ENCODE measurements around the gene ASAH2.

The ASAH2 gene

GRCh38 chr10:50221470-50221869, 29.8 kb downstream of the ASAH2 start:
- no peak for TF ChIP-seq CTCF (IDR thresholded peaks at IDR 0.05; ENCODE audit: low read depth, low read length, missing control alignments)
- no peak for DNase-seq (ENCODE audit: low read depth)
- H3K4me3 ChIP-seq (ENCODE audit: low read depth, low read length), result no peak overlapping the region

DNA sequence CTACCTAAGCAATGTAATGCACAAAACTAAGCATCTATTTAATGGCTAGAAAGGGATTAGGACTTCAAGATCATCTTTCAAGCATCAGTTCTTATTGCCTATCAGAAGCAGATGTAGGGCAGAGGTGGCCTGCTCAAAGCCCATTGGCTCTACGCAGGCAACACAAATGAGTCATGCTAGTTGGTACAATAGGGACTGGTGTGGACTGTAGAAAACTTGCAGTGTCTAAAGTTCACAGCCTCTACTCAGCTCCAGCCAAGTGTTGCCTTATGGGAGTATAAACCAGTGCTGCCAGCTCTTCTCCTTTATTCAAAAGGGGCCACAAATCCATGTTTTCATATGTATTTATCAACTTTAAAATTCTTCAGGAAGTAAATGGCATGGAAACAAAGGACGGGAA, 31.7 kb downstream of the ASAH2 start:
- H3K4me3 ChIP-seq (ENCODE audit: low read depth, low read length), result no peak overlapping the region
- no peak for TF ChIP-seq CTCF (IDR thresholded peaks at IDR 0.05; ENCODE audit: low read depth, low read length, missing control alignments)
- no peak for DNase-seq (ENCODE audit: low read depth)

GRCh38 chr10:50219200-50219599, 32.1 kb downstream of the ASAH2 start:
- H3K4me3 ChIP-seq (ENCODE audit: low read depth, low read length), result no peak overlapping the region
- no peak for DNase-seq (ENCODE audit: low read depth)
- no peak for TF ChIP-seq CTCF (IDR thresholded peaks at IDR 0.05; ENCODE audit: low read depth, low read length, missing control alignments)

- no peak overlapping the region for H3K4me3 ChIP-seq (ENCODE audit: low read depth, low read length)
- TF ChIP-seq CTCF (IDR thresholded peaks at IDR 0.05; ENCODE audit: low read depth, low read length, missing control alignments), result no peak
- DNase-seq (ENCODE audit: low read depth), result no peak
These were observed 34.4 kb downstream of the ASAH2 start for GRCh38 chr10:50216894-50217293.

DNA sequence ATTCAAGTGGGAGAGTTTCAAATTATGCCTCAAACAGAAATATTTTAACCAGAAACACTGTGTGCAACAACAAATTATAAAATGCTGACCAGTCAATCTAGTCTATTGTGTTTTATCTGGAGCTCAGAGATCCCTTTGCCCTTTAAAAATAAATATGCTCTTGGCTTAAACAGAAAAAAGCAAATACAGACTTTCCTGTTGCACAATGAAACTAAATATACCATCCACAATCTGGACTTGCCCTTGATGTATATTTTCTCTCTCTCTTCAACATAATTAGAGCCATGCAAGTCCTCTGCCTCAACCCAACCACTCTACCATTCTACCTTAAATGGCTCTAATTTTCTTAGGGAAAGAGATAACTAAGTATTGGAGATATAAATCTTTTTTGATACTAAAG, 34.9 kb downstream of the ASAH2 start:
- no peak for DNase-seq (ENCODE audit: low read depth)
- no peak for TF ChIP-seq CTCF (IDR thresholded peaks at IDR 0.05; ENCODE audit: low read depth, low read length, missing control alignments)
- no peak overlapping the region for H3K4me3 ChIP-seq (ENCODE audit: low read depth, low read length)

- H3K4me3 ChIP-seq (ENCODE audit: low read depth, low read length), result no peak overlapping the region
- DNase-seq (ENCODE audit: low read depth), result no peak
- TF ChIP-seq CTCF (IDR thresholded peaks at IDR 0.05; ENCODE audit: low read depth, low read length, missing control alignments), result no peak
These were observed 39.6 kb downstream of the ASAH2 start for GRCh38 chr10:50211670-50212069.

DNA sequence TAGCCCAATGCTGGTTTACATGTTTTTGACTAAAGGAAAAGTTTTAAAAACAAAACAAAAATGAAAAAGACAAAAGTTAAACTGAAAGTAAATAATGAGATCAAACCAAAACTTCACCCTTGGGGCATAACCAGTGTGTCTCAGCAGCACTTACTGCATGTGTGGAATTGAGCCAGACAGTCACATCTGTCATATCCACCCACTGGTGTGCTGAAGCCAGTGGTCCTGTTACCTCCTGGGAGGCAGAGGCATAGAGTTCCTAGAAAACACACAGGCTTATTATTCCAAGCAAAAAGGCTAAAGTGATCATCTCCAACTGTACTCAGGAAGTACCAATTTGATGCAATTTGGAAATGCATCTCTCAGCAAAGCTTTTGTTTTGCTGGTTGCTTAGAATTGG, 40.4 kb downstream of the ASAH2 start:
- DNase-seq (ENCODE audit: low read depth), result no peak
- no peak overlapping the region for H3K4me3 ChIP-seq (ENCODE audit: low read depth, low read length)
- TF ChIP-seq CTCF (IDR thresholded peaks at IDR 0.05; ENCODE audit: low read depth, low read length, missing control alignments), result no peak

Measured in GM12864 (cell line).